ENCODE data around the gene SPINK9. TPM values are rescaled to one million over a fixed set of nuclear protein-coding genes. Genes with fewer than 3 reads are reported as not detected.

SPINK9 gene
- total and polyA plus RNA-seq, 10 donors, result not detected

DNA sequence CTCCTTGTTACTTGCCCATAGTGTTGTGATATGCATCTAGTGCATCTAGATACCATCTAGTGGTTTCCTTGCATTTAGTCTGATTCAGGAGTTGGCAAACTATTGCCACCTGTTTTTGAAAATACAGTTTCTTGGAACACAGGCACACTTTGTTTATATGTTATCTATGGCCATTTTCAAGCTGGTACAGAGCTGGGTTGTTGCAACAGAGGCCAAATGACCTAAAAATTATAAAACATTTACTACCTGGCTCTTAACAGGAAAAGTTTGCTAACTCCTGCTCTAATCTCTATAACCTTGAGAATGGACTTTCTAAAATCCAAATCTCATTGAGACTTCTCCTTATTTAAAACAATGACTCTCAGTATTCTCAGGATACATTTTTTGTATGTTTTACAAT lies 29.0 kb downstream of the SPINK9 start:
- TF ChIP-seq, protein P1, sequence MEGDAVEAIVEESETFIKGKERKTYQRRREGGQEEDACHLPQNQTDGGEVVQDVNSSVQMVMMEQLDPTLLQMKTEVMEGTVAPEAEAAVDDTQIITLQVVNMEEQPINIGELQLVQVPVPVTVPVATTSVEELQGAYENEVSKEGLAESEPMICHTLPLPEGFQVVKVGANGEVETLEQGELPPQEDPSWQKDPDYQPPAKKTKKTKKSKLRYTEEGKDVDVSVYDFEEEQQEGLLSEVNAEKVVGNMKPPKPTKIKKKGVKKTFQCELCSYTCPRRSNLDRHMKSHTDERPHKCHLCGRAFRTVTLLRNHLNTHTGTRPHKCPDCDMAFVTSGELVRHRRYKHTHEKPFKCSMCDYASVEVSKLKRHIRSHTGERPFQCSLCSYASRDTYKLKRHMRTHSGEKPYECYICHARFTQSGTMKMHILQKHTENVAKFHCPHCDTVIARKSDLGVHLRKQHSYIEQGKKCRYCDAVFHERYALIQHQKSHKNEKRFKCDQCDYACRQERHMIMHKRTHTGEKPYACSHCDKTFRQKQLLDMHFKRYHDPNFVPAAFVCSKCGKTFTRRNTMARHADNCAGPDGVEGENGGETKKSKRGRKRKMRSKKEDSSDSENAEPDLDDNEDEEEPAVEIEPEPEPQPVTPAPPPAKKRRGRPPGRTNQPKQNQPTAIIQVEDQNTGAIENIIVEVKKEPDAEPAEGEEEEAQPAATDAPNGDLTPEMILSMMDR (IDR thresholded peaks at IDR 0.05 in 8 of 11, conservative IDR thresholded peaks at IDR 0.05 in 3 of 11), result no peak
- TF ChIP-seq POLR2A (IDR thresholded peaks at IDR 0.05) (no peak), POLR2AphosphoS5 (IDR thresholded peaks at IDR 0.05) (no peak)
- intact Hi-C loops (cut with DNase I; ENCODE audit: low total_unique reads), result no loop called here
- H3K36me3 ChIP-seq, result no peaks in the 10 kb centered on the region

DNA sequence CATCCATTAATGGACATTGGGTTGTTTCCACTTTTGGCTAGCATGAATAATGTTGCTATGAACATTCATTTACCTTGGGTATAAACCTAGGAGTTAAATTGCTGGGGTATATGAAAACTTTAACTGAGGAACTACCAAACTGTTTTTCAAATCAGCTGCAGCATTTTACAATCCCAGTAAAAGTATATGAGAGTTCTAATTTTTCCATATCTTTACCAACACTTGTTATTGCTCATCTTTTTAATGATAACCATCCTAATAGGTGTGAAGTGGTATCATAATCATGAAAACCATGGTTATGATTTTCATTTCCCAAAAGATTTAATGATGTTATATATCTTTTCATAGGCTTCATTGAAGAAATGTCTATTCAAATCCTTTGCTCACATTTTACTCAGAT lies 32.9 kb downstream of the SPINK9 start:
- no peaks in the 10 kb centered on the region for H3K4me1 ChIP-seq
- no peaks in the 10 kb centered on the region for H3K36me3 ChIP-seq
- no peak for DNase-seq
- no peak overlapping the region for H3K4me3 ChIP-seq
- intact Hi-C loops (cut with DNase I; ENCODE audit: low total_unique reads), result no loop called here
- TF ChIP-seq POLR2AphosphoS5 (IDR thresholded peaks at IDR 0.05) (no peak), POLR2A (IDR thresholded peaks at IDR 0.05) (no peak)
- TF ChIP-seq, protein P1 (IDR thresholded peaks at IDR 0.05 in 8 of 11, conservative IDR thresholded peaks at IDR 0.05 in 3 of 11), result no peak
- H3K27ac ChIP-seq, result no peak overlapping the region
- H3K27me3 ChIP-seq (replicated peaks in 1 of 7), result no peaks in the 10 kb centered on the region
- peaks cover 0 to 23% (median 18%) of the 10 kb centered on the region in 8 donors for H3K9me3 ChIP-seq

More for the DNA sequence above, 29.0 kb downstream of the SPINK9 start:
- Histone ChIP-seq H3K9me3 (peaks cover 0 to 19% (median 18%) of the 10 kb centered on the region in 8 donors), H3K27ac (no peak overlapping the region), H3K4me1 (no peaks in the 10 kb centered on the region), H3K27me3 (replicated peaks in 1 of 7) (no peaks in the 10 kb centered on the region), H3K4me3 (no peak overlapping the region)
- DNase-seq, result no peak

DNA sequence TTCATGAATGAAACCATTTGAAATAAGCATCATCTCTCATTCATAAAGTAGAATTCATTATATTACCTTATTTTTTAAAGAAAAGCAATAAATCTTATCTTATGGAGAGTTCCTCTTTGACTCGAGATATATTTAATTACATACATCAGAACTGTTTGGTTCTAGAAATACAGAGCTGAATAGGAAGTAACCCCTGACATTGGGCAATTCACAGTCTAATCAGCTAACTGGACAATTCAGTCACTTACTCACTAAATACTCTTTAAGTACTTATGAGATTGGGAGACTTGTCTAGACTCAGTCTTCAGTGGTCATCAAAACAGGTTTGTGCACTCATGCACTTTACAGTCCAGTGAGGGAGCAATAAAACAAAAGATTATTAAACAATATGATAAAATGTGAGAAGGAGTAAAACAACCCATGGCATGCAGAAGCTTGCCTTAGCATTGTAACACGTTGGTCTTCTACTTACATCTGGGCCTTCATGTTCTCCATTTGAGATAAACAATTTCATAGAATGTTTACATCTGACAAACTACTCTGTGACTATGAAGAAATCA lies 36.9 kb downstream of the SPINK9 start:
- no peak for TF ChIP-seq POLR2A (IDR thresholded peaks at IDR 0.05)
- TF ChIP-seq, protein P1 (IDR thresholded peaks at IDR 0.05 in 8 of 11, conservative IDR thresholded peaks at IDR 0.05 in 3 of 11), result no peak
- no peak for TF ChIP-seq POLR2AphosphoS5 (IDR thresholded peaks at IDR 0.05)
- DNase-seq, result no peak
- H3K4me1 ChIP-seq, result no peaks in the 10 kb centered on the region
- peaks cover 0 to 23% (median 18%) of the 10 kb centered on the region in 8 donors for H3K9me3 ChIP-seq
- H3K27me3 ChIP-seq (replicated peaks in 1 of 7), result no peaks in the 10 kb centered on the region
- intact Hi-C loops (cut with DNase I; ENCODE audit: low total_unique reads), result no loop called here
- peaks cover 0 to 5% (median 0%) of the 10 kb centered on the region in 6 donors for H3K36me3 ChIP-seq
- H3K27ac ChIP-seq, result no peak overlapping the region
- 52 to 65% (median 56%) methylated on average over 2 of the region's 2 CpGs for WGBS, 5 donors
- no peak overlapping the region for H3K4me3 ChIP-seq

DNA sequence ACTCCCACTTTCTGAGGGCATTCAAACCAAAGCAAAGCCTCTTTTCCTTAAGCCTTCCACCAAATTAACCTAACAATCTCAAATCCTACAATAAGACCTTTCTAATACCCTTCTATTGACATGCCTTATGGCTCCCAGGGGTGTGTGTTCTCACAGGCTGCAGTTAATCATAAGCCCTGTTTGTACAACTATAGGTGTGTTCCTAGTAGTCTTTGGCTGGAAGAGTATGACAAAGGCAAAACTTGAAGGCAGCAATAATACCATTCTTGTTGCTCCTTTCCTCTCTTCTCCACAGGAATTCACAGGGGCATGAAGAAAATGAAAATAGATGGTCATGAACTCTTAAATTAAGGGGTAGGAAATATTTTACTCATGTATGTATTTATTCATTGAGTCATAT lies 37.5 kb downstream of the SPINK9 start:
- H3K27ac ChIP-seq, result no peak overlapping the region
- TF ChIP-seq, protein P1 (IDR thresholded peaks at IDR 0.05 in 8 of 11, conservative IDR thresholded peaks at IDR 0.05 in 3 of 11), result no peak
- TF ChIP-seq POLR2AphosphoS5 (IDR thresholded peaks at IDR 0.05), result no peak
- no peak for TF ChIP-seq POLR2A (IDR thresholded peaks at IDR 0.05)
- no peak for DNase-seq
- H3K27me3 ChIP-seq (replicated peaks in 1 of 7), result no peaks in the 10 kb centered on the region
- no peaks in the 10 kb centered on the region for H3K4me1 ChIP-seq
- H3K36me3 ChIP-seq, result peaks cover 0 to 11% (median 0%) of the 10 kb centered on the region in 6 donors
- no peak overlapping the region for H3K4me3 ChIP-seq
- intact Hi-C loops (cut with DNase I; ENCODE audit: low total_unique reads), result no loop called here
- peaks cover 0 to 21% (median 15%) of the 10 kb centered on the region in 8 donors for H3K9me3 ChIP-seq
